ENCODE results near the gene RGS13.

DNA sequence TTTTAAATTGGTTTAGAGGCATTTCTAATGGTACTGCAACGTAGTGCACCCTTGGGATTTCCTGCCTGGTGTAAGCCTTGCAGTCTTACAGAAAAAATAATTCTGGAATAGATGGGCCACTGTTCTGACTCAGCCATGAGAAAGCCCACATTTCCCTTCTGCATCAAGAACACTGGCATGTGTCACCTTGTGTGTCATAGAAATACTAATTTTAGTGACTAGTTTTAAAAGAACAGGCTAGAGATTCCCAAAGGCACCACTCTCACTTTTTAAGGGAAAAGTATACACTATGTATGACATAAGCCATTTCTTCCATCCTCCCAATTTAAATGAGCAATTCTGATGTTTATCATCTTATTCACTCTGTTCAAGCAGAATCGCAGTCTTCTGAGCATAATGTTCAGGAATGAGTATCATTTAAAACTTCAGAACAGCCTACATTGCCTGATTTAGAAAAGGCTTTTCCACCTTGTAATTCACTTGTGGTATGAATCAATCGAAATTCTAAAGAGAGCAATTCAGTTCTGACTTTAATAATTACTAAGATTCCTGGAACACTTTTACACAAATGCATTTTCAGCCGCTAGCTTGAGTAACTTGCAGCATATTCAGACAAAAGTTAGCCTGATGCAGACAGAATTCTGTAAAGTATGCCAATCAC lies 18.8 kb downstream of the RGS13 start:
- TF ChIP-seq CTCF (IDR thresholded peaks at IDR 0.05; ENCODE audit: insufficient read depth, low read depth, low read length) = no peak
- no peak for TF ChIP-seq EZH2 (IDR thresholded peaks at IDR 0.05; ENCODE audit: insufficient read depth, low read length)

All from astrocyte (in vitro differentiated cells and primary cell).